Mesothelial cell of epicardium (in vitro differentiated cells): ENCODE measurements around the gene ADAM15. TPM values are rescaled to one million over a fixed set of nuclear protein-coding genes. Genes with fewer than 3 reads are reported as not detected.

Experiments used
- DNase-seq, 2 experiments: peaks; one replicate each; pipeline ENCODE4 v3.0.0; 2021; ENCODE audit warnings: low spot score in 2 of 2; ENCODE audit not compliant: unreplicated experiment in 2 of 2
- H3K27ac Mint-ChIP-seq: 2 replicates; pipeline ENCODE4 v1.8.0; 2021; ENCODE audit warnings: mixed read lengths
- H3K27me3 Mint-ChIP-seq: 2 replicates; pipeline ENCODE4 v1.8.0; 2021; ENCODE audit warnings: low read depth, mixed read lengths
- H3K36me3 Mint-ChIP-seq: 2 replicates; pipeline ENCODE4 v1.8.0; 2021; ENCODE audit warnings: mixed read lengths
- H3K4me1 Mint-ChIP-seq: 2 replicates; pipeline ENCODE4 v1.8.0; 2021; ENCODE audit warnings: mixed read lengths
- H3K4me3 Mint-ChIP-seq: 2 replicates; pipeline ENCODE4 v1.8.0; 2021; ENCODE audit warnings: mild to moderate bottlenecking, moderate library complexity, mixed read lengths
- H3K9me3 Mint-ChIP-seq: 2 replicates; pipeline ENCODE4 v1.8.0; 2021; ENCODE audit warnings: mixed read lengths
- total RNA-seq: library from RNA; stranded (reverse); gene quantifications from 3 replicates; pipeline ENCODE4 v1.2.1, GENCODE V29; 2021
- TF ChIP-seq, protein P1 (sequence below): fragments of 200-600 bp; sonication (generic); IDR thresholded peaks from one replicate; pipeline ENCODE4 v1.5.0; 2021; ENCODE audit warnings: antibody characterized with exemption; ENCODE audit not compliant: unreplicated experiment

Gene ADAM15
- total RNA-seq, 1 donor from 2014 or later = 36.1 TPM

DNA sequence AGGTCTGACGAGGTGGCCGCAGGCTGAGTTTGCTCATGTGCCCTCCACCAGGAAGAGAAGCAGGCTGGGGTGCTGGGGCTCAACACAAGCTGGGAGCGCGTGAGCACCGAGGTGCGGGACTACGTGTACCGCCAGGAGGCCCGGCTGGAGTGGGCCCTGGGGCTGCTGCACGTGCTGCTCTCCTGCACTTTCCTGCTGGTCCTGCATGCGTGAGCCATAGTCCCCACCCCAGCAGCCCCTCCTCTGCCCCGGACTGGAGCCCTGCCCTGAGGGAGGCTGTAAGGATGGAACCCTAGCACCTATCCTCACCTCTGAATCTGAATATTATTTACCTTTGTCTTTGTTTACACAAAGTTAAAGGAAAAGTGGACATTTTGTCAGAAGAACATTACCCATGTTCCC is 7.8 kb upstream of the ADAM15 start:
- TF ChIP-seq, protein P1, sequence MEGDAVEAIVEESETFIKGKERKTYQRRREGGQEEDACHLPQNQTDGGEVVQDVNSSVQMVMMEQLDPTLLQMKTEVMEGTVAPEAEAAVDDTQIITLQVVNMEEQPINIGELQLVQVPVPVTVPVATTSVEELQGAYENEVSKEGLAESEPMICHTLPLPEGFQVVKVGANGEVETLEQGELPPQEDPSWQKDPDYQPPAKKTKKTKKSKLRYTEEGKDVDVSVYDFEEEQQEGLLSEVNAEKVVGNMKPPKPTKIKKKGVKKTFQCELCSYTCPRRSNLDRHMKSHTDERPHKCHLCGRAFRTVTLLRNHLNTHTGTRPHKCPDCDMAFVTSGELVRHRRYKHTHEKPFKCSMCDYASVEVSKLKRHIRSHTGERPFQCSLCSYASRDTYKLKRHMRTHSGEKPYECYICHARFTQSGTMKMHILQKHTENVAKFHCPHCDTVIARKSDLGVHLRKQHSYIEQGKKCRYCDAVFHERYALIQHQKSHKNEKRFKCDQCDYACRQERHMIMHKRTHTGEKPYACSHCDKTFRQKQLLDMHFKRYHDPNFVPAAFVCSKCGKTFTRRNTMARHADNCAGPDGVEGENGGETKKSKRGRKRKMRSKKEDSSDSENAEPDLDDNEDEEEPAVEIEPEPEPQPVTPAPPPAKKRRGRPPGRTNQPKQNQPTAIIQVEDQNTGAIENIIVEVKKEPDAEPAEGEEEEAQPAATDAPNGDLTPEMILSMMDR = no peak
- Mint-ChIP-seq H3K27ac (no peak overlapping the region), H3K4me3 (no peak overlapping the region), H3K4me1 (no peaks in the 10 kb centered on the region), H3K36me3 (no peaks in the 10 kb centered on the region), H3K9me3 (no peaks in the 10 kb centered on the region), H3K27me3 (no peaks in the 10 kb centered on the region)
- DNase-seq = no peak

DNA sequence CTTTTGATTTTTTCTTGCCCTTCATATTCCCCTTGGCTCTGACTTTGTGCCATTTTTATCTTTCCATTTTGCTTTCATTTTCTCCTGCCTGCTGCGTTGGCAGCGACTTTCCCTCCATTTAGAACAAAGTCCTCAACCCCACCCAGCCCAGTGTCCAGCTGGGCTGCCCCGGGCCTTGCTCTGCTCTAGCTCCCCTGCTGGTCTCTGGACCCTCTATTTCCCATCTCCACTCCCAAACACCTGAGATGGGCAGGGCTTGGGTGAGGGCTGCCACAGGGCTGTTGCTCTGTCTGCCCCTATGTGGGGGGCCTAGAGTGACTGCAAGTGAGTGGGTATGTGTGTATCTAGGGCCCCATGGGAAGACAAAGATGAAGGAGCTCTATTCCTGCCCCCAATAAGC is 7.3 kb upstream of the ADAM15 start:
- H3K36me3 Mint-ChIP-seq = no peaks in the 10 kb centered on the region
- H3K4me1 Mint-ChIP-seq = no peaks in the 10 kb centered on the region
- TF ChIP-seq, protein P1 = no peak
- H3K4me3 Mint-ChIP-seq = no peak overlapping the region
- H3K9me3 Mint-ChIP-seq = no peaks in the 10 kb centered on the region
- DNase-seq = no peak
- H3K27ac Mint-ChIP-seq = no peak overlapping the region
- no peaks in the 10 kb centered on the region for H3K27me3 Mint-ChIP-seq

DNA sequence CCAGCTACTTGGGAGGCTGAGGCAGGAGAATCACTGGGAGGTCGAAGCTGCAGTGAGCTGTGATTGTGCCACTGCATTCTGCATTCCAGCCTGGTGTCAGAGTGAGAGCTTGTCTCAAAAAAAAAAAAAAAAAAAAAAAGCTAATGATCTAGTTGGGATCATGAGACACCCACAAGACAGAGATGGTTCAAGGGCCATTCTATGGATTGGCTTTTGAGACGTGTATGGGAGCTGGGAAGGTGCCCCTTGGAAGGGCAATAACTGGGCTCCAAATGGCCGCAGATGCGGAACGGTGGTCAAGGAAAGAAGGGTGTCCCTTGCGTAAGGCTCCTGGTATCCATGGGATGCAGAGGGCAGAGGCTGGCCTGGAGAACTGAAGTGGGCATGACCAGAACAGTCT is 6.8 kb upstream of the ADAM15 start:
- TF ChIP-seq, protein P1 = no peak
- H3K4me1 Mint-ChIP-seq = peaks cover 2% of the 10 kb centered on the region
- H3K4me3 Mint-ChIP-seq = no peak overlapping the region
- H3K9me3 Mint-ChIP-seq = no peaks in the 10 kb centered on the region
- DNase-seq = no peak
- no peaks in the 10 kb centered on the region for H3K27me3 Mint-ChIP-seq
- no peak overlapping the region for H3K27ac Mint-ChIP-seq
- no peaks in the 10 kb centered on the region for H3K36me3 Mint-ChIP-seq

DNA sequence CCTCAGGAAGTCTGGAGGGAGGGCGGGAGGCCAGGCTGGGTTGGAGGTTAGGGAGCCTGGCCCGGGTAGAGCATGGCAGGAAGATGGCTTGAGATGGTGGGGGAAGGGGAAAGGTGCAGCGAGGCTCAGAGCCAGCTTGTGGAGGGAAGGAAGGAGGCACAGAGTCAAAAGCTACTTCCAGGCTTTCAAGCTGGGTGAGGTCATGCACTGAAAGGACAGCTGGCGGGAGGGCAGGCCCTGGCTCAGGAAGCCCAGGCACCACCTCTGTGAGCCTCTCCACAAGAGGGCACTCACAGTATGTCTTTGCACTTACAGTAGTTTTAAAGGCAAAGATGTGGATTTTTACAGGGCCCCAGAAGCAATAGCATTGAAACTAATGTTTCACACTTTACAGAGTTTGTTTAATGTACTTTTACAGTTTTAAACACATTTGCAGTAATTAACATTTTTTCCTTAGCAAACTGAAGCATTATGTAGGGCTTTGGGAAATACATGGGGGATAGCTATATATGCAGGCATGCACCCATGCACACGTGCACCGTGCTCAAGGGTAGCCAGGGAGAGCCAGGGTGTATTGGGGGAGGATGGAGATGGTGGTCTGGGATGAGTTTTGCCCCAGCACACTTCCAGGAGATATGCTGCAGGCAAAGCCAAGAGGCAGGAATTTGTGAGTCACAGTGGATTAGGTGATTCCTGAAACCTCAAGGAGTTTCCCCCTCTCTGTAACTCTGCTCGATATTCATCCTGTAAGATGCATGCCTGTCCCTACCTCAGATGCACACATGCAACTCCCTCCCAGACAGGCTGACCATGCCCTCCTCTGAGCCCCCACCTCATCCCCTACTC is 6.1 kb upstream of the ADAM15 start:
- no peak overlapping the region for H3K27ac Mint-ChIP-seq
- H3K36me3 Mint-ChIP-seq = no peaks in the 10 kb centered on the region
- H3K9me3 Mint-ChIP-seq = no peaks in the 10 kb centered on the region
- no peaks in the 10 kb centered on the region for H3K27me3 Mint-ChIP-seq
- H3K4me1 Mint-ChIP-seq = peaks cover 9% of the 10 kb centered on the region
- TF ChIP-seq, protein P1 = no peak
- DNase-seq = no peak
- H3K4me3 Mint-ChIP-seq = no peak overlapping the region

DNA sequence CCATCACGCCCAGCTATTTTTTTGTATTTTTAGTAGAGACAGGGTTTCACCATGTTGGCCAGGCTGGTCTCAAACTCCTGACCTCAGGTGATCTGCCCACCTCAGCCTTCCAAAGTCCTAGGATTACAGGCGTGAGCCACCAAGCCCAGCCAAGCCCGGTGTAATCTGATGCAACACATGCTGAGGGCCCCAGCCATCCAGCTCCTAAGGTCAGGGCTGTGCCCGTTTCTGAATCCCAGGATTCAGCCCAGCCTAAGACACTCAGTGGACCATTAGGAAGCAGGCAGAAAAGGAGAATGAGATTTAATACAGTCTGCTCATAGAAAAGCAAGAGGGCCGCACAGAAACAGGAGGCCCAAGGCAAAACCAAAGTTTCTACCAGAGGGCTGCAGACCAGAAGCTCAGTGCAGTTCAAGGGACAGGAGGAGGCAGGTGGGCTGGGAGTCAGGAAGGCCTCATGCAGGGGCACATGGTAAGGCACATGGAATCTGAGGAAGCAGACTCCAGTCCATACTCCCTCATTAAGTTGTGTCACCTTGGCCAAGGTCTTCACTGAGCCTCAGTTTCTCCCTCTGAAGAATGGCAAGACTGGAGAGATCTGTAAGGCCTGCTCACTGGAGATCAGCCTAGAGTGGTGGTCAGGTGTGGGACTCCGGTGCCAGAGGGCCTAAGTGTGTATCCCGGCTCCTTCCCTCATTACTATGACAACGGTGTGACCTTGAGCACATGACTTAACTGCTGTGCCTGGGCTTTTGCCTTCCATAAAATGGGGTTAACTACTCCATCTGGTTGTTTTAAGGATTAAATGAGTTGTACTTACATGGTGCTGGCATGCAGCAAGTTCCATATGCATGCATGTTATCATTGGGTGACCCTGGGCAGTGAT is 2.4 kb upstream of the ADAM15 start:
- H3K27me3 Mint-ChIP-seq = peaks cover 13% of the 10 kb centered on the region
- TF ChIP-seq, protein P1 = no peak
- peaks cover 28% of the 10 kb centered on the region for H3K4me1 Mint-ChIP-seq
- no peaks in the 10 kb centered on the region for H3K36me3 Mint-ChIP-seq
- H3K4me3 Mint-ChIP-seq = no peak overlapping the region
- DNase-seq = no peak
- no peaks in the 10 kb centered on the region for H3K9me3 Mint-ChIP-seq
- H3K27ac Mint-ChIP-seq = no peak overlapping the region
